Stimulated activated CD8-positive, alpha-beta memory T cell treated with anti-CD3 and anti-CD28 coated beads, Interleukin-7, amount 100 ng/mL, for 24 hours (primary cell): Measurements from ENCODE around the gene ATXN1.
A peak's percentile ranks its signal among the peaks of the same experiment; 100 is the strongest.

Source experiments
- DNase-seq: peaks from one replicate; pipeline ENCODE4 v3.0.0-alpha.2; 2020; ENCODE audit warnings: low read depth

Gene ATXN1

GRCh38 chr6:16783509-16783908, 22.2 kb upstream of the ATXN1 start:
- no peak for DNase-seq

DNA sequence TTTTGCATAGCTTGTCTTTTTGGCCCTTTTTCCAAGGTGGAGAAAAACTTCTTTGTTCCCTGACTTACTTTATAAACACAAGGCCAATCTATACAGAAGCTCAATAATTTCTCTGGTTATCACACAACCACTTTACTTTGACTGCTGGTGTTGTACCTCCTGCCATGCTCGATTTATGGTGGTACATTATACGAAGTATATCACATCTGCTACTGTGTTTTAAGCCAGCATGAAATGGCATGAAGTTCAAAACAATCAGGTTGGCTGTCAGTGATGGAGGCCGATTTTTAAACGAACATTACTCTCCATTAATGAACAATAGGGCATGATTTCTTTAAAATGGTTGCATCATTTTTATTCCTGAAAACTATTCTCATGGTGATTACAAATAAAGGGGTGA, 21.0 kb upstream of the ATXN1 start:
- no peak for DNase-seq

DNA sequence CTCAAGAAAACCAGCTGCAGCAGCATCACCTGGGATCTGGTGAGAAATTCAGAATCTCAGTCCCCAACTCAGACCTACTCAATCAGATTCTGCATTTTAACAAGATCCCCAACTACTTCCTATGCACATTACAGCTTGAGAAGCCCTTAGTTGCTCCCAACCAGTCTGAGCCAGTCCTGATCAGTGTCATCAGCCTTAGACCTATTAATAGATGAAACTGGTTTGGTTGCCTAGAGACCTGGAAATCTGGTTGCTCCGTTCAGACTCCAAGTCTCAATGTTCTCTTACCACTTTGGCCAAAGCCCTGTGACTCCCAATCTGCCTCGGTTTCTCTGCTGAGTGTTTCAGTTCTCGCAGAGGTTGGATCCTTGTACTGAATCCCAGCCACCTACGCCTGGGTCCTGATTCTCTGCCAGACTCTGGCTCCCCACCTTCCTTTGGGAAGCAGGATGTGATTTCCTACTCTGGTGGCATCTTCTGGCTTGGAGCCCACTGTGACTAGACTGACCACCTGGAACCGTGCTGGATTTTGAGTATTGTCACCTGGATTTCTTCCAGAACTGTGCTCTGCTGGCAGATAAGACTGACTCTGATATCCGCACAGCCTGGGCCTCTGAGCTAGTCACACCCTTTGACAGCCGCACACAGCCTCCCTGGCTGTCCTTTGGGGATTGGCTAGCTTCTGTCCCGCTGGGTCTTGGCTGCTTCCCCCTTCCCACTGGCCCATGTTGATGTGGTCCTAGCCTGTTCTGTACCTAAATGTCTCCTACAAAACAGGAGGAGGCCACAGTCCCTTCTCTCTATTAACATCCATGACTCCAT, 20.3 kb upstream of the ATXN1 start:
- DNase-seq = no peak

GRCh38 chr6:16778521-16778920, 17.3 kb upstream of the ATXN1 start:
- DNase-seq = no peak

- no peak for DNase-seq
Measured at GRCh38 chr6:16777794-16778193, 16.5 kb upstream of the ATXN1 start.

GRCh38 chr6:16776394-16777017, 15.2 kb upstream of the ATXN1 start:
- no peak for DNase-seq

DNA sequence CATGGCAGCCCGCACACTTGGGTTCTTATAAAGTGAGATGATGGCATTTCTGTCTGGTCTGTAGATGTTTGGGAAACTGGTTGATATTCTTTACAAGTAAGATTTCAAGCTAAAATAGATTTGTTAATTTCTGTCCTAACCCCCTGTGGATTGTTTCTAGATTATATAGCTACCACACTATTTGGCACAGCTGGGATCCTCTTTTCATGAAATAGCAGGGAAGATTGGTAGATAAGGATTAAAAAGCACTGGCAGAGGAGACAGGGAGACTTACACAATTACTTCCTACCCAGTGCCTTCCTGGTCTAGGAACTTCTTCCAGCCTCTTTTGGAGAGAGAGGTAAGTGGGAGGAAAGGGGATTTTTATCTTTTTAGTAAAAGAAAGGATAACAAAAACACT, 13.2 kb upstream of the ATXN1 start:
- no peak for DNase-seq

GRCh38 chr6:16773362-16773761, 12.1 kb upstream of the ATXN1 start:
- no peak for DNase-seq

- DNase-seq = peak; percentile 48
Measured at GRCh38 chr6:16770701-16771569, 9.7 kb upstream of the ATXN1 start.

DNA sequence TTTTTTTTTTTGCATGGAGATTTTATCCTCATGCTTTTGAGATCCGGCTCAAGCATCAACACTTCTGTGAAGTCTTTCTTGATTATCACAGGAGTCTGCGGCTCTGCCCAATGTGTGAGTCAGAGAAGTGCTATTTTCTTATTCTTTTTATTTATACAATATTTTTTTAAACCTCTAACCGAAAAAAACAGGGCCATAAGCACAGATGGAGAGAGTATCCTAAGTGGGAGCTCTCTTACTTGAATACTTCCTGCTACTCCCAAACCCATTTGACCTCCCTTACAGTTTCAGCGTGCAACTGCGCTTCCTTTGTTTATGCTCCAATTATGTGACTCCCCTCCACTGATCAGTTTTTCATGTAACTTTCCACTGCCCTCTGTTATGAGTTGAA, 8.7 kb upstream of the ATXN1 start:
- DNase-seq = no peak

DNA sequence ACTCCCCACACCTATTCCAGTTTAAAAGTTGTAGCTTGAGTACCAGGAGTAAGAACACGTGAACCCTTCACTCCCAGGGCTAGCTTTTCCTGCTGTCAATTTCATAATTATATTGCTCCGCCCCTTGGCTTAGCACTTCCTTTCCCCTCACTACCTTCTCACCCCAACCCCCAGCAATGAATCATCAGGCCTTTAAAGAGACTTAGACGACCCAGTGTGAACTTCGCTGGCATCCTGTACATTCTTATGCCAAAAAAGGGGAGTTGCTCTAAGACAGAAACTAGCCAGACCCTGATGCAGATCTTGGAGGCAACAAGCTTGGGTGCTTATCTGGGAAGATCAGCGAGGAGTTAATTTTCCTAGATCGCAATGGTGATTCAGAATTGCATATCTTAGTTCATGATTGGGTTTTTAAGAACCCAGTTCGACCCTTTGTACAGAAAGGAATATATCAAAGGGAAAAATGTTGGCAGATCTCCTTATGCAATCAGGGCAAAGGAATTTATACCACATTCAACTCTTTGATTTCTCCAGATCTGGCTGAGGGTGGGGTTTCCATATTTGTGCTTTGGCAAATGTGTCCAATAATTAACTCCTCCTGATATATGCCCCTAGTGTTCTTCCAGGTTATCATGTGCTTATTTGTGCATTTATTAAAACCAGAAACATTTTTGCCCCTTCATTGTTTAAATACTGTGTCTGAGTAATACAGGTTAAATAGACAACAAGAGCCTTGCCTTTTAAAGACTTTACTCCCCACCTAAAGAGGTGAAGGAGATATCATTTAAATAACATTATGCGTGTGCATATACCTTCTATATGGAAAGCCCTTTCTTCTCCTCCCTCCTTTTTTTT, 8.1 kb upstream of the ATXN1 start:
- peak; percentile 34 for DNase-seq

- DNase-seq = no peak
Measured at GRCh38 chr6:16768477-16768830, 7.2 kb upstream of the ATXN1 start.

- no peak for DNase-seq
Measured at GRCh38 chr6:16767765-16768476, 6.7 kb upstream of the ATXN1 start.

DNA sequence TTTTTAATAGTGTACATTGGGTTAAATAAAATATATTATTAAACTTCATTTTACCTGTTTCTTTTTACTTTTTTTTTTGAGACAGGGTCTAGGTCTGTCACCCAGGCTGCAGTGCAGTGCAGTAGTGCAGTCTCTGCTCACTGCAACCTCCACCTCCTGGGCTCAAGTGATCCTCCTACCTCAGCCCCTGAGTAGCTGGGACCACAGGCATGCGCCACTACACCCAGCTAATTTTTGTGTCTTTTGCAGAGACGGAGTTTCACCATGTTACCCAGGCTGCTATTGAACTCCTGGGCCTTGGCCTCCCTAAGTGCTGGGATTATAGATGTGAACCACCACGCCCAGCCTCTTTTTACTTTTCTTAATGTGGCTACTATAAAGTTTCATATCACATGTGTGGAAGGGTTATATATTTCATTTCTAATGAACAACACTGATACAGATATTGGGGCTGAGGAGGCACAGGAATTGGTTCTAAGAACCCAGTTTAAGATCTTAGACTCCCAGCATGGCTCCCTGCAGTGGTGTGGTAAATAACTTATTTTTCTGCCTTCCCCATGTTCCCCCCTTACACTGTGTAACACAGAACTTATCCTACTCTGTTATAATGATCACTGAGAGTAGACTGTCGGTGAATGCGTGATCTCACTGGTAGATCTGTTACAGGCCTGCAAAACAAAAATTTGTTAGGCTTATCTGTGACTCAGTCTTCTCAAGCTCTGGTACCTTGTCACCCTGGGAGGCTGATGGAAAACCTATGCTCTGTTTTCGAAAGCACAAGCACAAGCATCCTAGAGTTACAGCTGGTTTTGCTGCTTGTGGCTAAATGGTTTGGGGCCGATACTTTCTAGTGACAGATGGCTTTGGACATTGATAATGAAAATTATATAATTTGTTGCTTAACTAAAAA, 5.8 kb upstream of the ATXN1 start:
- DNase-seq = no peak

GRCh38 chr6:16766043-16766536, 4.8 kb upstream of the ATXN1 start:
- no peak for DNase-seq

DNA sequence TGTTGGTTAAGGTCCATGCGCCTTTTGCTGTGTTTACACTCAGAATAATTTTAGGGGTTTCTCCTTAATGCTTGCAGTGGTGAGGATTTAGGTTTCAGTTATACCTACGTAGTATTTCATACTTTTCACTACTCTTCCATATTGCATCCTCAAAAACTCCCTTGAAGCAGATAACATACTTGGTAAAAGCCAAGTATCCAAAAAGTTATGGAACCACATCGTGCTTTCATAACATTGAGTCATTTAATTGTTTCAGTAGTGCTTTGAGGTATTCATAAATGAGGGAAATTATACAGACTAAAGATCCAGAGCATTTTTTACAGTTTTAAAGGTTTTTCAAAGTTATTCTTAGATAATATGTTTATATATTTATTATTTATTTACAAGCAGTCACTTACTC, 4.0 kb upstream of the ATXN1 start:
- DNase-seq = no peak

GRCh38 chr6:16764188-16764950, 3.1 kb upstream of the ATXN1 start:
- DNase-seq = no peak

DNA sequence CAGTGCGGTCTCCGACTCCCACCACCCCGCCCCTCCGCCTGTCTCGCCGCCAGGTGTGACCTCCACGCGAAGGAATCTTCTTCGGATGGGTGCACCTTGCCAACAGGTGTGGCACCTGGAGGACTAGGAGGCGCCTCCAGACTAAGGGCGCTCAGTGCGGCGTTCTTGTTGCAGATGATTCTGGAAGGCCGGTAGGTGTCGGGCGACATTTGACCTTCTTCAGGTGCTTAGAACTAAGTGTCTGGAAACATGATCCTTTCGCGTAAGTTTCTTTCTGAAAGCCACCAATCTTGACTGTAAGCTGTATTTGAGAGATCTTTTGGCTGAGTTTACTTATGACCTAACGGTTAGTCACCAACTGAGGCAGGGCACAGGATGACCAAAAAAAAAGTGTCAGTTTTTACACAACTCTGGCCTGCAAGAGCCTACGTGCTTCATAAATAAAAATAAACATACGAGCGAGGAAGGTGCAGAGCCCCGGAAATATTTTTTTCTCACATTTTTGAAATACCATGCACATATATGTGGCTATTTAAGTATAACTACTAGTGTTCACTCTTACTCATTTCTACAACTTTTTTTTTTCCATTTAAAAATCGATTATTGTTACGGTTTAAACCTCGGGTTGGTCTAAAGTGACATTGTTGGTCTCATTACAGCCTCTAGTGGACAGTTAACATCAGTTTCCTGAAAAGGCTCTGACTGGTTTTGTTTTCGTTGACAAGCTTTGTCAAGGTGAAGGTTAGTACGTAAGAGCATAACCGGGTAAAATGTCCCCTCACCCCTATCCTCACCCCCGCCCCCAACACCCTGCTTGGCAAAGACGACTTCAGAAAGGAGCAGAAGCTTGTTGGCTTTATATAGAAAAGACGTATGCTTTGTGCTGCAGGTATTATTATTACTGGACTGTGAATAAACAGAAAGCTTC, 1.6 kb upstream of the ATXN1 start:
- no peak for DNase-seq
